Measurements from ENCODE around the gene AARS1.
"Not testable (repeated sequence)": the region's sequence is repeated elsewhere in the genome, so short reads cannot be mapped to it uniquely, and the experiment has no call there.

DNA sequence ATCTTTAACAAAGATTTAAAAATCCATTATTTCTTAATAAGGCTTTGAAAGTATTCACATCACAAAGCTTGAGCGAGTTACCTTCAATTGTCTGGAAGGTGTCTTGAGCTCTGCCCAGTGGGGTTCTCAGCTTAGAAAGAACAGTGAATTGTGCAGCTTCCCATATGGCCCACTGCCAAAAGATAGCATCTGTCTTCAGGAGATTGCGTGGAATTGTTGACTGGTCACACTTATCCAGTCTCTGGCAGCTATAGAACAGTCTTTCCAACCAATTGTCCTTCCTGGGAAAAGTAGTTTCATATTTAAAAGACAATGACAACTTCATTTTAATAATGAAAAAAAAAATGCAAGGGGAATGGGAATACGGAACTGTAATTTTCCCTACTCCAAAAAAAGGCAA lies 57.5 kb downstream of the AARS1 start:
- TF ChIP-seq CTCF, POLR2A (IDR thresholded peaks at IDR 0.05): not testable (repeated sequence)

Data from lower leg skin (tissue), 3 donors.